Heart right ventricle (tissue), 16 donors: ENCODE measurements around the gene SPTLC3. TPM values are rescaled to one million over a fixed set of nuclear protein-coding genes. Genes with fewer than 3 reads are reported as not detected.

Experiments used
- ATAC-seq, 8 donors: fragments of 200-7000 bp; cut with Tn5 transposase; one replicate each; pipeline ENCODE4 v1.9.1; 2020; ENCODE audit warnings: mild to moderate bottlenecking in 8 of 8, moderate library complexity in 8 of 8, moderate number of reproducible peaks in 1 of 8
- DNase-seq, 2 donors: peaks; one replicate each; pipeline ENCODE4 v3.0.0-alpha.2; 2020
- H3K27ac ChIP-seq, 10 donors: fragments of 200-600 bp; sonication (generic) in 2 of 10; one replicate each; pipeline versions ENCODE4 v1.5.0 to v1.8.0; 2020 to 2022; ENCODE audit warnings: mild to moderate bottlenecking in 3 of 10
- H3K27me3 ChIP-seq, 7 donors: fragments of 200-600 bp; one replicate each; pipeline ENCODE4 v1.8.0; 2021 to 2022; ENCODE audit warnings: mild to moderate bottlenecking in 2 of 7
- H3K36me3 ChIP-seq, 9 donors: fragments of 200-600 bp; sonication (generic) in 1 of 9; one replicate each; pipeline versions ENCODE4 v1.5.0 to v1.8.0; 2020 to 2022; ENCODE audit warnings: mild to moderate bottlenecking in 2 of 9
- H3K4me1 ChIP-seq, 9 donors: fragments of 200-600 bp; sonication (generic) in 1 of 9; one replicate each; pipeline versions ENCODE4 v1.5.0 to v1.8.0; 2020 to 2022; ENCODE audit warnings: mild to moderate bottlenecking in 4 of 9
- H3K4me3 ChIP-seq, 10 donors: fragments of 200-600 bp; sonication (generic) in 2 of 10; one replicate each; pipeline versions ENCODE4 v1.5.0 to v1.8.0; 2020 to 2022; ENCODE audit warnings: mild to moderate bottlenecking in 7 of 10, moderate library complexity in 2 of 10
- H3K9me3 ChIP-seq, 11 donors: fragments of 200-600 bp in 10 of 11; sonication (generic) in 2 of 11; one replicate each; pipeline versions ENCODE4 v1.5.0 to v1.8.0; 2013 to 2022; ENCODE audit warnings: mild to moderate bottlenecking in 2 of 11, control low read depth in 1 of 11, moderate library complexity in 1 of 11
- CTCF ChIP-seq, 9 donors: fragments of 200-600 bp; sonication (generic) in 2 of 9; IDR thresholded peaks; one replicate each; pipeline versions ENCODE4 v1.5.0 to v1.8.0; 2021 to 2022; ENCODE audit warnings: antibody characterized with exemption in 9 of 9, mild to moderate bottlenecking in 5 of 9, moderate library complexity in 1 of 9
- whole genome bisulfite sequencing, 2 donors: extraction: QIAGEN DNeasy Blood & Tissue Kit; methylation state at CpG; one replicate each; pipeline ENCODE4 v1.1.7; 2013; ENCODE audit warnings: inconsistent platforms in 1 of 2; 5-methylcytosine and 5-hydroxymethylcytosine counted together
- intact Hi-C, 10 donors: fragments of 100-400 bp; cut with DNase I; formaldehyde crosslinking; loops; one replicate each; pipeline versions ENCODE4 v1.11.1 to v1.14.2; 2022
- polyA plus RNA-seq, 2 donors: library from polyadenylated mRNA; stranded (reverse); fragments of 200-250 nt; gene quantifications; one replicate each; pipeline ENCODE4 v1.2.3, GENCODE V29; 2013
- total RNA-seq, 10 donors: library from RNA; stranded (reverse); fragmentation: NEBNext Ultra II Directional in 3 of 10; extraction: Animal tissue kit (Norgen Biotek cat#: 25700) in 3 of 10; gene quantifications; one replicate each; pipeline versions ENCODE4 v1.2.1 to v1.2.4, GENCODE V29; 2021 to 2023
- donor health status: Arrhythmogenic right ventricular cardiomyopathy.
- donor health status: ischemic (EF 13 %, LVEDD 7.1; RV severe dilation, severe dysfunction).
- donor health status: healthy with polysubstance abuse.
- donor health status: DM: no; HTN: yes; CAD: no.
- donor health status: DM: no; HTN: no; CAD: no.
- donor health status: ischemic (EF 25% LVEDD 6.9; RV normal size, moderate dysfunction).
- donor health status: ischemic (EF 25% LVEDD 5.7; RV mildly dilated, moderate dysfunction).
- donor health status: healthy.
- donor health status: DM: yes; HTN: yes; CAD: no.
- donor health status: Ischemic cardiomyopathy.
- donor health status: ischemic (EF 35%, LVEDD 5.7; RV mildly dilated, moderate dysfunction).
- donor health status: nonischemic (EF 11% LVEDD 7.7; RV severe dilation, severe dysfunction).
- donor health status: DM: yes; HTN: yes; CAD: no.
- donor health status: PGD.
- donor health status: ischemic (EF 29% LVEDD 5.4; RV normal size, mild dysfunction).
- donor health status: nonischemic (EF 23%, LVEDD 6.1; RV moderate dilation, normal function).

The SPTLC3 gene
- total and polyA plus RNA-seq, 12 donors: 0.45 to 8.4 (median 3.5) TPM

GRCh38 chr20:13140775-13141174 lies 132.0 kb downstream of the SPTLC3 start:
- no peaks in the 10 kb centered on the region for H3K36me3 ChIP-seq
- peaks cover 0 to 10% (median 0%) of the 10 kb centered on the region in 11 donors for H3K9me3 ChIP-seq
- no peak for DNase-seq
- H3K4me1 ChIP-seq: no peaks in the 10 kb centered on the region
- 94 to 95% methylated on average over 1 of the region's 1 CpG for WGBS, 2 donors
- TF ChIP-seq CTCF (IDR thresholded peaks at IDR 0.05): no peak
- intact Hi-C loops: no loop called here
- H3K27ac ChIP-seq: no peak overlapping the region
- no peak for ATAC-seq
- H3K4me3 ChIP-seq: no peak overlapping the region
- no peaks in the 10 kb centered on the region for H3K27me3 ChIP-seq

DNA sequence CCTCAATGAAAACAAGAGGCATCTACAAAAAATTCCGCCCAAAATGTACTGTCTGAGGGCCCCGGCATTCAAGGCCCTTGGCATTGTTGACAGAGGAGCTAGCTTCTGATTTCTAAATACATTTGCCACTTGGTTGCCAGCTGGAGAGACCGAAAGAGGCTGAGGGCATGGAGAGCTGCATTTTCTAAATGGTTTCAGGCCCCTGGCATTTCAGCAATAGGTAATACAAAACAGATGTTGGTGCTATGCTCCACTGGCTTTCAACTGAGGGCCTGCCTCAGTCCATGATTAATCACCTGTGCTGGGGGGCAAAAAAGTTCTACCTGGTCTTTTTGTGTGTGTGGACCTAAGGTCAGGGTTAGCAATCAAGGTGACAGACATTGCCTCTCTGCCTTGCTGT lies 132.8 kb downstream of the SPTLC3 start:
- Histone ChIP-seq H3K9me3 (peaks cover 0 to 10% (median 0%) of the 10 kb centered on the region in 11 donors), H3K36me3 (no peaks in the 10 kb centered on the region), H3K4me3 (no peak overlapping the region), H3K4me1 (no peaks in the 10 kb centered on the region), H3K27me3 (no peaks in the 10 kb centered on the region), H3K27ac (no peak overlapping the region)
- DNase-seq (no peak), ATAC-seq (no peak)
- intact Hi-C loops: no loop called here
- no peak for TF ChIP-seq CTCF (IDR thresholded peaks at IDR 0.05)
- 79 to 88% methylated on average over 3 of the region's 3 CpGs for WGBS, 2 donors

GRCh38 chr20:13142143-13142542 lies 133.4 kb downstream of the SPTLC3 start:
- intact Hi-C loops: no loop called here
- H3K36me3 ChIP-seq: no peaks in the 10 kb centered on the region
- H3K9me3 ChIP-seq: peaks cover 0 to 10% (median 0%) of the 10 kb centered on the region in 11 donors
- DNase-seq (no peak), ATAC-seq (no peak)
- H3K27me3 ChIP-seq: no peaks in the 10 kb centered on the region
- H3K4me3 ChIP-seq: no peak overlapping the region
- 32 to 55% methylated on average over 1 of the region's 1 CpG for WGBS, 2 donors
- peaks cover 0 to 6% (median 0%) of the 10 kb centered on the region in 9 donors for H3K4me1 ChIP-seq
- no peak for TF ChIP-seq CTCF (IDR thresholded peaks at IDR 0.05)
- H3K27ac ChIP-seq: no peak overlapping the region

GRCh38 chr20:13147071-13147963 lies 138.5 kb downstream of the SPTLC3 start:
- DNase-seq (no peak), ATAC-seq (peak in 6 of 8 donors; percentile 11 to 93 (median 64))
- 25 to 37% methylated on average over 8 of the region's 8 CpGs for WGBS, 2 donors
- peaks cover 0 to 12% (median 0%) of the 10 kb centered on the region in 9 donors for H3K4me1 ChIP-seq
- peak overlapping the region in 1 of 10 donors; percentile 46 for H3K27ac ChIP-seq
- no peaks in the 10 kb centered on the region for H3K27me3 ChIP-seq
- H3K36me3 ChIP-seq: no peaks in the 10 kb centered on the region
- H3K9me3 ChIP-seq: peaks cover 0 to 10% (median 0%) of the 10 kb centered on the region in 11 donors
- TF ChIP-seq CTCF (IDR thresholded peaks at IDR 0.05): no peak
- H3K4me3 ChIP-seq: no peak overlapping the region
- intact Hi-C loops: no loop called here
